GM23248 (cell line): Measurements from ENCODE around the gene PLA2G2F. TPM values are rescaled to one million over a fixed set of nuclear protein-coding genes. Genes with fewer than 3 reads are reported as not detected.

Source experiments
- DNase-seq: peaks from one replicate; pipeline ENCODE4 v3.0.0-alpha.2; 2015
- H2AFZ ChIP-seq: fragments of 200-600 bp; sonication (generic); 2 replicates; pipeline ENCODE4 v1.6.1; 2016; ENCODE audit warnings: antibody characterized with exemption
- H3F3A ChIP-seq: fragments of 200-600 bp; sonication (generic); 2 replicates; pipeline ENCODE4 v1.6.1; 2016; ENCODE audit warnings: mild to moderate bottlenecking, antibody characterized with exemption, mixed run types; ENCODE audit not compliant: insufficient read depth
- H3K27ac ChIP-seq: fragments of 200-600 bp; sonication (generic); 2 replicates; pipeline ENCODE4 v1.5.1; 2016; ENCODE audit warnings: mild to moderate bottlenecking
- H3K27me3 ChIP-seq: fragments of 200-600 bp; sonication (generic); replicated peaks from 2 replicates; pipeline ENCODE4 v1.6.1; 2016; ENCODE audit warnings: mild to moderate bottlenecking; ENCODE audit not compliant: insufficient read depth
- H3K36me3 ChIP-seq: fragments of 200-600 bp; sonication (generic); 2 replicates; pipeline ENCODE4 v1.6.1; 2016; ENCODE audit warnings: low read depth, mild to moderate bottlenecking
- H3K4me1 ChIP-seq: fragments of 200-600 bp; sonication (generic); 2 replicates; pipeline ENCODE4 v1.6.1; 2016; ENCODE audit warnings: mild to moderate bottlenecking; ENCODE audit not compliant: insufficient read depth
- H3K4me2 ChIP-seq: fragments of 200-600 bp; sonication (generic); one replicate; pipeline ENCODE4 v1.6.1; 2016; ENCODE audit warnings: mild to moderate bottlenecking; ENCODE audit not compliant: unreplicated experiment
- H3K4me3 ChIP-seq: fragments of 200-600 bp; sonication (generic); 2 replicates; pipeline ENCODE4 v1.5.1; 2016; ENCODE audit warnings: mild to moderate bottlenecking
- H3K79me2 ChIP-seq: fragments of 200-600 bp; sonication (generic); 2 replicates; pipeline ENCODE4 v1.6.1; 2016; ENCODE audit warnings: mild to moderate bottlenecking; ENCODE audit not compliant: insufficient read depth
- H3K9ac ChIP-seq: fragments of 200-600 bp; sonication (generic); 2 replicates; pipeline ENCODE4 v1.6.1; 2016; ENCODE audit warnings: mild to moderate bottlenecking
- H3K9me2 ChIP-seq: fragments of 200-600 bp; sonication (generic); 2 replicates; pipeline ENCODE4 v1.6.1; 2016; ENCODE audit warnings: mixed run types, mild to moderate bottlenecking, moderate library complexity; ENCODE audit not compliant: insufficient read depth
- H3K9me3 ChIP-seq: fragments of 200-600 bp; sonication (generic); one replicate; pipeline ENCODE4 v1.6.1; 2017; ENCODE audit warnings: low read depth
- H4K20me1 ChIP-seq: fragments of 200-600 bp; sonication (generic); 2 replicates; pipeline ENCODE4 v1.6.0; 2016; ENCODE audit not compliant: insufficient read depth
- EZH2 ChIP-seq: fragments of 200-600 bp; sonication (generic); IDR thresholded peaks from 2 replicates; pipeline ENCODE4 v1.6.1; 2018; ENCODE audit warnings: antibody characterized with exemption, mild to moderate bottlenecking; ENCODE audit not compliant: insufficient read depth, poor library complexity, severe bottlenecking
- EZH2phosphoT487 ChIP-seq: fragments of 200-600 bp; sonication (generic); IDR thresholded peaks from 2 replicates; pipeline ENCODE4 v1.6.1; 2018; ENCODE audit warnings: antibody characterized with exemption, moderate library complexity, mild to moderate bottlenecking, low read depth; ENCODE audit not compliant: insufficient read depth
- WGBS, 2 experiments: methylation state at CpG; one replicate each; pipeline ENCODE4 v1.1.6; 2015 to 2017; ENCODE audit warnings: low lambda C conversion rate in 2 of 2, low coverage in 1 of 2; ENCODE audit errors: missing lambda C conversion rate in 2 of 2; 5-methylcytosine and 5-hydroxymethylcytosine counted together
- in situ Hi-C: fragments of 300-500 bp; cut with MboI; formaldehyde crosslinking; loops from 2 replicates; pipeline ENCODE4 v1.15.0; 2020
- polyA plus RNA-seq: library from polyadenylated mRNA; unstranded; fragments of >200 nt; fragmentation: Nextera tagmentation; extraction: Ambion mirVana; gene quantifications from 2 replicates; pipeline ENCODE4 v1.2.1, GENCODE V29; 2016
- total RNA-seq: library from RNA; depleted of rRNA; stranded (reverse); fragments of >200 nt; shearing (Covaris generic); gene quantifications from 2 replicates; pipeline ENCODE4 v1.2.3, GENCODE V29; 2014

Gene PLA2G2F
- total and polyA plus RNA-seq, 2 experiments from 2014 or later, result not detected

DNA sequence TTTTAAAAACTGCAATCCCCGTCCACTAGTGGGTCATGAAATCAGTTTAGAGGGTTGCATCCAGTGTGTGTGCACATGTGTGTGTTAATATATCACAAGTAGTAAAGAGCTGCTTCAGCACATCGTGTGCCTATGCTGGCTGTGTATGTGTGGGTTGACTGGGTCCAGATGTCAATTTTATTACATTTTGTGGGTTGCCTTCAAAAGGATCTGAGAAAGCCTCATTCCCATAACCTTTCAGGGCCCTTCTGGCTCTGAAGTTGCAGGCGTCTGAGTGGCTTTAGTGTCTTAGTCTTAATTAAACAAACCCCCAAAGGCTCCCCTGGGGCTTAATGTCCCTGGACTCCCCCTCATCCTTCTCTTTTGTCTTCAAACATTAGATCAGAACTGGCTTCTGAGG lies 39.6 kb upstream of the PLA2G2F start:
- no peaks in the 10 kb centered on the region for H4K20me1 ChIP-seq
- no peaks in the 10 kb centered on the region for H3K79me2 ChIP-seq

DNA sequence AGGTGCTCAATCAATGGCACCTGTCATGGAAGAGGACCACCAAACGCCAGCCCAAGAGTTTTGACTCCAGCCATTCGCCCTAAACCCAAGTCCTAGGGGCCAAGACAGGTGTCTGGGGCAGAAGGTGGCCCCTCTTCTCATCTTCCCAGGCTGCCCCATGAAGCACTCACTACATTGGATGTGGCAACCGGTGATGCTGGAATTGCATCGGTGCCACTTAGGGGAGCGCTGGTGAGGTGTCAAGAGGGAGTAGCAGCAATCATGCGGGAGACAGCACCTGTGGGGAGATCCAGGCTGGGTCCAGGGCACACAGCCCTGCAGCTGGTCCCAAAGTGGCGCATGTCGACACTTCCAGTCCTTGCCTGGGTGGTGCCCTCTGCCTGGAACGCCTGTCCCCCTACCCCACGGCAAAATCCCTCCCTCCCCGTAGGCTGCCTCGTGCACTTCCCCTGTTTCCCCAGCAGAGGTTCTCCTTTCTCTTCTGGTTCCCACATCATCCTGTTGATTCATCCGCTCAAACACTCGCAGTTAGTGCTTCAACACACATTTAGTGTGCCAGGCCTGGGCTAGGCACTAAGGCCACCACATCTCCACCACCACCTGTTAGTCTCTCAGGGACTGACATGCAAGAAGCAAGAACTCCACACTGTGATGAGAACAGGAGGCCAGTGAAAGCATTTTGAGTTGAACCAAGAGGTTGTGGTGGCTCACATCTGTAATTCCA lies 38.3 kb upstream of the PLA2G2F start:
- H3K4me1 ChIP-seq, result peaks cover 16% of the 10 kb centered on the region

More for the DNA sequence above, 39.6 kb upstream of the PLA2G2F start:
- DNase-seq, result no peak
- Histone ChIP-seq H3K9ac (no peak overlapping the region), H3K9me2 (no peaks in the 10 kb centered on the region), H3K27me3 (no peaks in the 10 kb centered on the region), H3F3A (peaks cover 10% of the 10 kb centered on the region; the same call in 1 of the 2 replicates), H3K36me3 (no peaks in the 10 kb centered on the region), H3K9me3 (no peaks in the 10 kb centered on the region), H3K4me3 (no peak overlapping the region), H3K4me2 (no peak overlapping the region), H3K4me1 (peaks cover 13% of the 10 kb centered on the region), H3K27ac (no peak overlapping the region), H2AFZ (no peak overlapping the region)
- in situ Hi-C loops, result no loop called here
- TF ChIP-seq EZH2, result no peak
- TF ChIP-seq EZH2phosphoT487, result no peak
- 39 to 48% methylated on average over 3 of the region's 3 CpGs for WGBS, 2 experiments

GRCh38 chr1:20102875-20103274 lies 36.2 kb upstream of the PLA2G2F start:
- Histone ChIP-seq H3K36me3 (no peaks in the 10 kb centered on the region), H3F3A (peaks cover 10% of the 10 kb centered on the region; the same call in 1 of the 2 replicates), H3K4me1 (peaks cover 19% of the 10 kb centered on the region), H3K4me3 (no peak overlapping the region), H3K4me2 (peak overlapping the region; percentile 48), H3K27ac (peak overlapping the region; percentile 30), H2AFZ (no peak overlapping the region), H4K20me1 (no peaks in the 10 kb centered on the region), H3K79me2 (no peaks in the 10 kb centered on the region), H3K9ac (no peak overlapping the region), H3K9me2 (no peaks in the 10 kb centered on the region), H3K27me3 (no peaks in the 10 kb centered on the region), H3K9me3 (no peaks in the 10 kb centered on the region)
- in situ Hi-C loops, result no loop called here
- TF ChIP-seq EZH2phosphoT487, result no peak
- no peak for TF ChIP-seq EZH2
- DNase-seq, result peak; percentile 92
- WGBS, 2 experiments, result 4 to 13% methylated on average over 1 of the region's 1 CpG

More for the DNA sequence above, 38.3 kb upstream of the PLA2G2F start:
- Histone ChIP-seq H3K9me2 (no peaks in the 10 kb centered on the region), H3K9ac (no peak overlapping the region), H3K79me2 (no peaks in the 10 kb centered on the region), H4K20me1 (no peaks in the 10 kb centered on the region), H2AFZ (no peak overlapping the region), H3K4me3 (no peak overlapping the region), H3K36me3 (no peaks in the 10 kb centered on the region), H3K9me3 (no peaks in the 10 kb centered on the region), H3K4me2 (no peak overlapping the region), H3K27me3 (no peaks in the 10 kb centered on the region), H3K27ac (no peak overlapping the region), H3F3A (peaks cover 10% of the 10 kb centered on the region; the same call in 1 of the 2 replicates)
- TF ChIP-seq EZH2 (no peak), EZH2phosphoT487 (no peak)
- WGBS, 2 experiments, result 39 to 40% methylated on average over 13 to 14 of the region's 14 CpGs
- DNase-seq, result peak; percentile 84
- in situ Hi-C loops, result no loop called here

DNA sequence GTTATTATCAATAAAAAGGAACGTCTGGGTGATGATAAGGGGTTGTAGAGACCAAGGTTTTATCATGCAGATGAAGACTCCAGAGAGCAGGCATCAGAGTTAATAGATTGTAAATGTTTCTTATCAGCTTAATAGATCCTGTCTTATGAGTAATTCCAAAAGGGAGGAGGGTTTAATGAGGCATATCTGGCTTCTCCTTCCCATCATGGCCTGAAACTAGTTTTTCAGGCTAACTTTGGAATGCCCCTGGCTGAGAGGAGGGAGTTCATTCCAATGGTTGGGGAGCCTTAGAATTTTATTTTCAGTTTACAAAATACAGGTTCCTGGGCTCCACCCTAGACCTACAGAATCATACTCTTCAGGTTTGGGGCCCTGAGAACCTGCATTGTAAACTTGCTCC lies 33.3 kb upstream of the PLA2G2F start:
- TF ChIP-seq EZH2, result no peak
- TF ChIP-seq EZH2phosphoT487, result no peak
- H3K4me1 ChIP-seq, result peaks cover 19% of the 10 kb centered on the region
- no peaks in the 10 kb centered on the region for H3K79me2 ChIP-seq
- no peak overlapping the region for H3K4me3 ChIP-seq
- H3K9ac ChIP-seq, result no peak overlapping the region
- no peaks in the 10 kb centered on the region for H3K9me2 ChIP-seq
- H4K20me1 ChIP-seq, result no peaks in the 10 kb centered on the region
- H3K9me3 ChIP-seq, result no peaks in the 10 kb centered on the region
- no peak for DNase-seq
- WGBS, 2 experiments, result 53 to 63% methylated on average over 1 of the region's 1 CpG
- H3K27ac ChIP-seq, result no peak overlapping the region
- H3K36me3 ChIP-seq, result no peaks in the 10 kb centered on the region
- H3F3A ChIP-seq, result peaks cover 11% of the 10 kb centered on the region
- no peak overlapping the region for H3K4me2 ChIP-seq
- H3K27me3 ChIP-seq, result no peaks in the 10 kb centered on the region
- H2AFZ ChIP-seq, result no peak overlapping the region
- in situ Hi-C loops, result no loop called here
